Chondrocyte (in vitro differentiated cells): ENCODE measurements around the gene DAZAP1. TPM values are rescaled to one million over a fixed set of nuclear protein-coding genes. Genes with fewer than 3 reads are reported as not detected.

Experiments
- DNase-seq: peaks from one replicate; pipeline ENCODE4 v3.0.0; 2021; ENCODE audit warnings: mixed read lengths, low spot score
- H3K27ac Mint-ChIP-seq: one replicate; pipeline ENCODE4 v1.8.0; 2021; ENCODE audit warnings: mild to moderate bottlenecking, moderate library complexity, mixed read lengths; ENCODE audit not compliant: unreplicated experiment
- H3K27me3 Mint-ChIP-seq: 2 replicates; pipeline ENCODE4 v1.8.0; 2021; ENCODE audit warnings: low read depth, mixed read lengths
- H3K36me3 Mint-ChIP-seq: 2 replicates; pipeline ENCODE4 v1.8.0; 2021; ENCODE audit warnings: low read depth, mixed read lengths
- H3K4me1 Mint-ChIP-seq: 2 replicates; pipeline ENCODE4 v1.8.0; 2021; ENCODE audit warnings: low read depth, mild to moderate bottlenecking, mixed read lengths
- H3K4me3 Mint-ChIP-seq: one replicate; pipeline ENCODE4 v1.8.0; 2021; ENCODE audit warnings: mild to moderate bottlenecking, moderate library complexity, mixed read lengths; ENCODE audit not compliant: unreplicated experiment
- H3K9me3 Mint-ChIP-seq: 2 replicates; pipeline ENCODE4 v1.8.0; 2021; ENCODE audit warnings: low read depth, mixed read lengths
- total RNA-seq: library from RNA; stranded (reverse); gene quantifications from 3 replicates; pipeline ENCODE4 v1.2.1, GENCODE V29; 2021
- TF ChIP-seq, protein P1 (sequence below): fragments of 200-600 bp; sonication (generic); IDR thresholded peaks from 2 replicates; pipeline ENCODE4 v1.5.0; 2021; ENCODE audit warnings: antibody characterized with exemption, mild to moderate bottlenecking, moderate library complexity

The DAZAP1 gene
- total RNA-seq, 1 donor from 2014 or later: 88.0 TPM

DNA sequence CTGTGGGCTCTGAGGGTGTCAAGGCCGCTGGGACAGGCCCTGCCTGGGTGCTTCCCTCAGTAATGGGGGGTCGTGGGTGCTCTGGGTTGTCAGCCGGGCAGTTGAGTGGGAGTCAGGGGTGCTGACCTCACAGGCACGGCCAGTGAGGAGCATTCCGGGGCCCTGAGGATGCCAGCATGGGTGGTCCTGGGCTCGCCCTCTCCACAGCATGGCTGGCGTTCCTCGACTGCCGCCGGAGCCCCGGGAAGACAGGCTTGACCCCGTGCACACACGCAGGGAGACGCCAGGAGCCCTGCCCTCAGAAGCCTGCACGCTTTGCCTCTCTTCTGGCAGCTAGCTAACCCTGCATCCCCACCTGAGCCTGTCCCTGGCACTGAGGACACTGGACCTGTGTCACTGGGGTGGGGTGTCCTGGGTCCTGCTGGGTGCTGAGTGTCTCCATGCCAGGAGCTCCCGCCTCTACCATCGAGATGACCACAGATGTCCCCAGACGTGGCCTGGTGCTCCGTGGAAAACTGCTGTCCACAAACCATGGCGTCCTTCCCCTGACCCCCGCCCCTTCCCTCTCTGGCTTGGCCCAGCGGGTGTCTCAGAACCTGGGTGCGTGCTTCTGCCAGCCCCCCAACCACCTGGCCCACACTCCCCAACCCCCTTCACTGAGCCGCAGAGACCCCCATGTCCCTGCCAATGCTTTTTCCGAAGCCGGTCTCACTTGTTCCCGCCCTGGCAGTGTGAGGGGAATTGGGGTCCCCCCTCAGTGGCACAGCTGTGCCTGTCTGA, 28.1 kb upstream of the DAZAP1 start:
- TF ChIP-seq, protein P1, sequence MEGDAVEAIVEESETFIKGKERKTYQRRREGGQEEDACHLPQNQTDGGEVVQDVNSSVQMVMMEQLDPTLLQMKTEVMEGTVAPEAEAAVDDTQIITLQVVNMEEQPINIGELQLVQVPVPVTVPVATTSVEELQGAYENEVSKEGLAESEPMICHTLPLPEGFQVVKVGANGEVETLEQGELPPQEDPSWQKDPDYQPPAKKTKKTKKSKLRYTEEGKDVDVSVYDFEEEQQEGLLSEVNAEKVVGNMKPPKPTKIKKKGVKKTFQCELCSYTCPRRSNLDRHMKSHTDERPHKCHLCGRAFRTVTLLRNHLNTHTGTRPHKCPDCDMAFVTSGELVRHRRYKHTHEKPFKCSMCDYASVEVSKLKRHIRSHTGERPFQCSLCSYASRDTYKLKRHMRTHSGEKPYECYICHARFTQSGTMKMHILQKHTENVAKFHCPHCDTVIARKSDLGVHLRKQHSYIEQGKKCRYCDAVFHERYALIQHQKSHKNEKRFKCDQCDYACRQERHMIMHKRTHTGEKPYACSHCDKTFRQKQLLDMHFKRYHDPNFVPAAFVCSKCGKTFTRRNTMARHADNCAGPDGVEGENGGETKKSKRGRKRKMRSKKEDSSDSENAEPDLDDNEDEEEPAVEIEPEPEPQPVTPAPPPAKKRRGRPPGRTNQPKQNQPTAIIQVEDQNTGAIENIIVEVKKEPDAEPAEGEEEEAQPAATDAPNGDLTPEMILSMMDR: no peak
- H3K27ac Mint-ChIP-seq: no peak overlapping the region
- no peaks in the 10 kb centered on the region for H3K27me3 Mint-ChIP-seq
- H3K4me1 Mint-ChIP-seq: peaks cover 21% of the 10 kb centered on the region
- peaks cover 11% of the 10 kb centered on the region for H3K36me3 Mint-ChIP-seq
- no peak overlapping the region for H3K4me3 Mint-ChIP-seq
- no peak for DNase-seq
- no peaks in the 10 kb centered on the region for H3K9me3 Mint-ChIP-seq

DNA sequence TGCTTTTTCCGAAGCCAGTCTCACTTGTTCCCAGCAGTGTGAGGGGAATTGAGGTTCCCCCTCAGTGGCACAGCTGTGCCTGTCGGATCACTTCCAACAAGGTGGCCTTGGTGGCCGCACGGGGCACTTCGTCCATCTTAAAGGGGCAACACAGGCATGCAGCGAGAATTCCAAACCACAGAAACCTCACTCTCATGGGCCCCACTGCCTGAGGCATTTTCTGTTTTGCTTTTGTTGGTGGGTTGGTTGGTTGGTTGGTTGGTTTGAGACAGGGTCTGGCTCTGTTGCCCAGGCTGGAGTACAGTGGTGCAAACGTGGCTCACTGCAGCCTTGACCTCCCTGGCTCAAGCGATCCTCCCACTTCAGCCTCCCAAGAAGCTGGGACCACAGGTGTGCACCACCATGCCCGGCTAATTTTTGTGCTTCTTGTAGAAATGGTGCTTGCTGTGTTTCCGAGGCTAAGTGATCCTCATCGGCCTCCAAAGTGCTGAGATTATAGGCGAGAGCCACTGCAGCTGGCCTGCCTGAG, 27.4 kb upstream of the DAZAP1 start:
- H3K4me3 Mint-ChIP-seq: no peak overlapping the region
- H3K4me1 Mint-ChIP-seq: peaks cover 24% of the 10 kb centered on the region
- TF ChIP-seq, protein P1: no peak
- no peak overlapping the region for H3K27ac Mint-ChIP-seq
- H3K27me3 Mint-ChIP-seq: no peaks in the 10 kb centered on the region
- no peak for DNase-seq
- no peaks in the 10 kb centered on the region for H3K9me3 Mint-ChIP-seq
- H3K36me3 Mint-ChIP-seq: peaks cover 9% of the 10 kb centered on the region

DNA sequence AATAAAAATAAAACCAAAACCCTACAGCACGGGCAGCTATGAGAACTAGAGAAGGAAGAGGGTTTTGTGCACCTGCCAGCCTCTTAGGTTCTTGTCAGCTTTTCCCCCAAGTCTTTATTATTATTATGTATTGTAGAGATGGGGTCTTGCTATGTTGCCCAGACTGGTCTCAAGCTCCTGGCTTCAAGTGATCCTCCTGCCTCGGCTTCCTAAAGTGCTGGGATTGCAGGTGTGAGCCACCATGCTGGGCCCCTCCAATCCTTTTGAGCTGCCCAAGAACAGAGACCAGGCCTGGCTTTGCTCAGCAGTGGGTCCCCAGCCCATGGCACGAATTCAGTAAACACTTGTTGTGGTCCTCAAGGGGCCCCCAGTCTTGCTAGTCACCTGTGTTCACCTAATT, 25.1 kb upstream of the DAZAP1 start:
- Mint-ChIP-seq H3K4me1 (peaks cover 22% of the 10 kb centered on the region), H3K36me3 (peaks cover 2% of the 10 kb centered on the region), H3K9me3 (no peaks in the 10 kb centered on the region), H3K27me3 (no peaks in the 10 kb centered on the region), H3K4me3 (no peak overlapping the region), H3K27ac (no peak overlapping the region)
- DNase-seq: no peak
- TF ChIP-seq, protein P1: no peak

DNA sequence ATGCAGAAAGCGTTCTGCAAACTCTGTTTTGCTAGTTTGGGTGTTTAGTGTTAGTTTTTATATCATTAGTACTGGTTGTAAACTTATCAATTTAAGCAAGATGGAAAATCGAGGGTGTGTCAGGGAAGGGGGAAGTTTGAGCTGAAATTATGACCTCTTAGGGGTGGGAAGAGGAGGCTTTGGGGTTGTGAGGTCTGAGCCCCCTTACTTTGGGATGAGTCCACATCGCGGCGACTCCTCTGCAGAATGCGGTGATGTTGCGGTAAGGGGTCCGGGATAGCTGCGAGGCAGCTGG, 24.4 kb upstream of the DAZAP1 start:
- DNase-seq: no peak

DNA sequence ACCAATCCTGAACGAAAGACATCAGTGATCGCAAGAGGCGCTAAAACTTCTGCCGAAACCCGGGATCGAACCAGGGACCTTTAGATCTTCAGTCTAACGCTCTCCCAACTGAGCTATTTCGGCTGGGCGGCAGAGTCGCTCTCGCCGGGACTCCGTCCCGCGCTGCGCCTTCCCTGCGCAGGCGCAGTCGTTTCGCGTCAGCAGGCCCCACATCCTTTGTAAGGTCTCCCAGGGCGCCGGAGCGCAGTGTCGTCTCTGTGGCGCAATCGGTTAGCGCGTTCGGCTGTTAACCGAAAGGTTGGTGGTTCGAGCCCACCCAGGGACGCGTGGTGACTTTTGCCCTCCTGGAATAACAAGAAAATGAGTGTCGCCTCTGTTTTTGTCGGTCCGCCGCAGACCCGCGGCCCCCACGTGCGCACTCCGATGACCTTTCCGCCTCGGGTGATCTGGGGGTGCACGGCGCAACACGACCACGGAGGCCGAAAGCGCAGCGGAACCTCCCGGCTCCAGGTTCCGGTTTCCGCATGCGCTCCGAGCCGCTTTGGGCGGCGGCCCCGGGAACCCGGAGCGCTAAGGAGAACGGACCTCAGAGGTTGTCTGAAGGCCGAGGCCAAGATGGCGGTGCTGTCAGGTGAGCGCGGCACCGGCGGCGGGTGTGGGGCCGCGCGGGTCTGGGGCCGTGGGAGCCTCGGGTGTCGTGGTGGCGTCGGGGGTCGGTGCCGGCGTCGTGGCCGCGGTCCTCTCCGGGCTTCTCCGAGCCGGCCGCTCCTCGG, 23.9 kb upstream of the DAZAP1 start, which contains the start of gene NDUFS7:
NDUFS7 (plus strand) TSS at position 596 of the 773 bp plus-strand sequence; CDS start at position 616, 20 bp downstream.
- Mint-ChIP-seq H3K4me1 (peaks cover 22% of the 10 kb centered on the region), H3K4me3 (peak within 1 kb of the TSS; percentile 79), H3K9me3 (no peaks in the 10 kb centered on the region), H3K36me3 (no peaks in the 10 kb centered on the region), H3K27me3 (no peaks in the 10 kb centered on the region), H3K27ac (peak within 1 kb of the TSS; percentile 89)
- TF ChIP-seq, protein P1: peak; percentile 65
- no peak for DNase-seq

More for the DNA sequence above, 24.4 kb upstream of the DAZAP1 start:
- TF ChIP-seq, protein P1: no peak
- Mint-ChIP-seq H3K36me3 (peaks cover 2% of the 10 kb centered on the region), H3K27ac (peak overlapping the region; percentile 89), H3K9me3 (no peaks in the 10 kb centered on the region), H3K4me1 (peaks cover 22% of the 10 kb centered on the region), H3K4me3 (no peak overlapping the region), H3K27me3 (no peaks in the 10 kb centered on the region)
